GM19372 (cell line): ENCODE data around the gene ANKRD13D.
A peak's percentile ranks its signal among the peaks of the same experiment; 100 is the strongest.
"Not testable (repeated sequence)": the region's sequence is repeated elsewhere in the genome, so short reads cannot be mapped to it uniquely, and the experiment has no call there.

Experiments used
- ATAC-seq: cut with Tn5 transposase; IDR thresholded peaks from one replicate; pipeline ENCODE4 v1.9.1; 2021; ENCODE audit warnings: mild to moderate bottlenecking, low read depth, moderate library complexity; ENCODE audit not compliant: unreplicated experiment

The ANKRD13D gene

DNA sequence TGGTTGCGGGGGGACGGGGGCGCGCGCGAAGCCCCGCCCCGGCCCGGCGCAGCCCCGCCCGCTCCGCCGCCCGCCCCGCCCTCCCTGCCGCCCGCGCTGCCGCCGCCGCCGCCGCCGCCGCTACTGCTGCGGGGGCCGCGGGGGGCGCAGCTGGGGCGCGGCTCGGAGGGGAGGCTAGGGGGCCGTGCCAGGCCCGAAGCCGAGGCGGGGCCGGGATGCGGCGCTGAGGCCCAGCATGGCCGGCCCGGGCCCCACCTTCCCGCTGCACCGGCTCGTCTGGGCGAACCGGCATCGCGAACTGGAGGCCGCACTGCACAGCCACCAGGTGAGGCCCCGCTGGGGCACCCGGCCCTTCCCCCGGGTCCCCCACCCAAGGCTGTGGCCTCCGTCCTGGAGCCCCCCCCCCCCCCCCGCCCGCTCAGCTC lies at the start of gene ANKRD13D:
TSS of gene ANKRD13D (plus strand) at position 78 of the 425 bp plus-strand sequence. CDS start at position 236, 158 bp downstream.
- no peak for ATAC-seq

DNA sequence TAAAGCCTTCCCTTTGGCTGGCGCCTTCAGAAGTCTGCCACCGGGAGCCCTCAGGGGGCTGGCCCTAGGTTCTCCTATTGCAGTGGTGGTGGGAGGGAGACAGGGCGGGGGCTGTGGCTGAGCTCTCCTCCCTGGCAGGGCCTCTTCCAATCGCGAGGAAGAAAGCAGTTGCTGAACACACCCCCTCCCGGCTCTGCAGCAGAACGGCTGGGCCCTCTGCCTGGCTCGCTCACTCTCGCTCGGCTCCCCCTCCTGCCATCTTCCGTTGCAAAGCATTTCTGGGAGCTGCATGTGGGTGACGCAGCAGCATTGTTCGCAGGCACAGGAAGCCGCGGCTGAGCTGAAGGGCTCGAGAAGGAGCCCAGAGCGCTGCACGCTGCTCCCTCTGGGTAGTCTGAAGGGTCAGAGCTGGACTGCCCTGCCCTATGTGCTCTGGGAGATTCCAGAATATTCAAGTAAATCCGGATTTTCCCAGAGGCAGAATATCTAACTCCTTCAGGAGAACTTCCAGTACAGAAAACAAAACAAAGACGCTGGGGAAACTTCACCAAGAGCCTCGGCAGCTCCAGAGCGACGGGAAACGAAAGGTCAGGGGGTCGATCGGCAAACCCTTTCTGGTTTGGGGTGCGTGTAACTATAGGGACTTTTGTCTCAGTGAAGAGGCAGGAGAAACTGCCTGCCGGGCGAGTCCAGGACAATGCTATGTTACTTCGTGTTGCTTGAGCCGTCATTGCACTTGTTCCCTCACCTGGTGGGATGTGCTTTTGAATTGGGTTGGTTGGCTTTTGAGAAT lies 49.1 kb upstream of the ANKRD13D start:
- peak; percentile 93 for ATAC-seq

DNA sequence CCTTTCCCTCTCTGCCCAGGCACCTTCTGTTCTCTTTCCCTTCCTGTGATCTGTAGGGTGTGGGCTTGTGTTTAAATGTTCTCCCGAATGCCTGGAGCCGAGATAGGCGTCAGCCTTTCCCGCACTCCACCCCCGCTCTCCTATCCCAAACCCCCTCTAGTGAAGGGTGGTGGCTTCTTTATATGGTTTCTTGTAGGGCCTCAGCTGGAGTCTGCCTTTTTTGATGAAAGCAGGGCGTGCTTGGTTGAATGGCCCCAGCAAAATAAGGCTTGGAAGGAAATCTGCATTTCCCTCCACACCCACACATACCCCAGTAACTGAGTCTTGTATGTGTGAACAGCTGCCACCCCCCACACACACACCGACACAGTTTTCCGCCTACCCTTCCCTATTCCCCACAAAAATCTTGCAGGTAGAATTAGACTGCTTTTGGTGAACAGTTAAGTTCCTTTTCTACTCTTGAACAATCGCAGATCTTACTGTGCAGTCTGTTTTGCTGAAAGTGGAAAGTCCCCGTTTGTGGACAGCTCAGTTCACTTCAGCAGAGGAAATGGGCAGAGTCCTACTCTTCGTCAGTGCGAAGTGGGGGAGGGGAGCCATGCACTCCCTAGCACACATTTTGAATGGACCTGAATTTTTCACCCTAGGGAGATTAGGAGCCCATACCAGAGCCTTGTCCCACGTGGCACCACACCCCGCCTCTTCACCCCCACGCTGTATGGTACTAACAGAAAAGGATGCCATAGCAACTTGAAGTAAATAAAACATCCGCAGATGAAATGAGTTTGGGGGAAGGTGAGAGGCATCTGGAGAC lies 48.3 kb upstream of the ANKRD13D start:
- no peak for ATAC-seq

DNA sequence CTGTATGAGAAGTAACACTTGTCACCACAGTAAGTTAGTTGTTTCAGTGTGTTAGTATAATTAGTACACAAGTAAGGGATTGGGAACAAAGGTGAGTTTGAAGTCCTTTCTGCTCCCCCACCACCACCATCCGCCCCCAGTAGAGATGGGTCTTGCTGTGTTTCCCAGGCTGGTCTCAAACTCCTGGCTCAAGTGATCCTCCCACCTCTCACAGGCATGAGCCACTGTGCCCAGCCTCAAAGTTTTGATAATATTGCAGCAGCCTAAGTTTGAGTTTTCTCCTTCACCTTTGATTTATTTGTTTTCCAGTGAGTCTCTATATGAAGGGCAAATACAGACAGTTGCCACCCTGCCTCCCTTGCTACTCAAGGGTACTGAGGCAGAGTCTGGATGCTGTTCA lies 46.6 kb upstream of the ANKRD13D start:
- ATAC-seq, result no peak

DNA sequence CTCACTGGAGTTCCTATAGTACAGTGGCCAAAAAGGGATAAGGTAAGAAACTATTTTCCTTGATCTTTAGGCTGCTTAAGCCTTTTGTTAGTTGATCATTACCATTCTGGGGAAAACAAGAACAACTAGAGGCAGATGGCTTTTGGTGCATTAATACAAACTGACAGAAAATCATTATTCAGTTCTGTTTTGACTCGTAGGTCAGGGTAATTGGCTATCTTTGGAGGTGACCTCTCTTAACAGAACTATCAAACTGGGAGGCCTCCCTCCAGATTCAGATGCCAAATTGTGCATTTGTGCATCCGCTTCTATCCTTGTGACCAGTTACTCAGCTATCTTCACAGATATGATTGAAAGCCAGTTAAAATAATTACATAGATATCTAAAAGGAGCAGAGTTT lies 46.1 kb upstream of the ANKRD13D start:
- ATAC-seq, result no peak

DNA sequence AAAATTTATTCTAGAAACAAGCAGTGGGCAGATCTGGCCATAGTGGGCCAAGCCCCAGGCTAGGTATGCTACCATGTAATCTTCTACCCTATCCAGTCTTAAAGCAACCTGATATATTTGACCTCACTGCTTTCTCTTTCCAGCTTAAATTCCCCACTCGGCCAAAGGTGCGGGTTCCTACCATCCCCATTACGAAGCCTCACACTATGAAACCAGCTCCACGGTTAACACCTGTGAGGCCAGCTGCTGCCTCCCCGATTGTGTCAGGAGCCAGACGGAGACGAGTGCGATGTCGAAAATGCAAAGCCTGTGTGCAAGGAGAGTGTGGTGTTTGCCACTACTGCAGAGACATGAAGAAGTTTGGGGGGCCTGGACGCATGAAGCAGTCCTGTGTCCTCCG lies 44.1 kb upstream of the ANKRD13D start:
- ATAC-seq, result no peak

DNA sequence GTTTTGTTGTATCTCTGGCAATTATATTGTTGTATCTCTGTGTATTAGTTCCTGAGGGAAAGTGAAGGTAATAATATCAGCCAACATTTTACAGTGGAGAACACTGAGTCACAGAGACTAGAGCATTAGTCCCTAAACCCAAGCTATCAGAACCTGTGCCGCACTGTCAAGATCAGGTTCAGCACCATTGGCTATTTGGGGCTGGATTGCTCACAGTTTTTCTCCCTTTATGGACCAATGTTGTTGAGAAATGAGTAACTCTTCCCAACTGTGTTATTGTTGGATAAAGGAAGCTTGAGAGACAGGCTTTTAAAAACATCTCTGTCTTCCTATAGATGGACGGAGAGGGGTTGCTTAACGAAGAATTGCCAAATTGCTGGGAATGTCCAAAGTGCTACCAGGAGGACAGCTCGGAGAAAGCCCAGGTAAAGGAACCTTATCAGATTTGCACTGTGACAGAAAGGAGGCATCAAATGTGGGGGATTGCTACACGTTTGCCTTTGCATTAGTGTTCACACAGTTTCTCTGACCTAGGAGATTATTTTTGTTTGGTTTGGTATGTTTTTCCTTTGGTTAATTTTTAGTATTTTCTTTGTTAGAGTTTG lies 41.1 kb upstream of the ANKRD13D start:
- no peak for ATAC-seq

DNA sequence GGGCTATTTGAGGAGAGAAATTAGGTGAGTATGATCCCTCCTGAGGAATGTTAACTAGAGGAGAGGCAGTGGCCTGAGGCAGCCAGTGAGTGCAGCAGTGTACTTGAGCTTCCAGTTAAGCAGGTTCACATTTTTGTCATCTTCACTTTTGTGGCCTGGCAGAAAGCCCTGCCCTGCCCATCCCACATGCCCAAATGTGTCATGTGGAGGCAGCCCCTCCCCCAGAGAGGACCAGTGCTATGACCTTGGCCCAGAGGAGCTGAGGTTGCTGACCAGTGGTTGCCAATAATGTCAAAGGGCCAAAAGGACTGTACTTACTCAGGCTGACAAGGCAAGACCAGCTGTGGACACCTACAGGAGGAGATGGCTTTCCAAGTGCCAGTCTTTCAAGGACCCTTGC lies 40.5 kb upstream of the ANKRD13D start:
- ATAC-seq, result no peak

DNA sequence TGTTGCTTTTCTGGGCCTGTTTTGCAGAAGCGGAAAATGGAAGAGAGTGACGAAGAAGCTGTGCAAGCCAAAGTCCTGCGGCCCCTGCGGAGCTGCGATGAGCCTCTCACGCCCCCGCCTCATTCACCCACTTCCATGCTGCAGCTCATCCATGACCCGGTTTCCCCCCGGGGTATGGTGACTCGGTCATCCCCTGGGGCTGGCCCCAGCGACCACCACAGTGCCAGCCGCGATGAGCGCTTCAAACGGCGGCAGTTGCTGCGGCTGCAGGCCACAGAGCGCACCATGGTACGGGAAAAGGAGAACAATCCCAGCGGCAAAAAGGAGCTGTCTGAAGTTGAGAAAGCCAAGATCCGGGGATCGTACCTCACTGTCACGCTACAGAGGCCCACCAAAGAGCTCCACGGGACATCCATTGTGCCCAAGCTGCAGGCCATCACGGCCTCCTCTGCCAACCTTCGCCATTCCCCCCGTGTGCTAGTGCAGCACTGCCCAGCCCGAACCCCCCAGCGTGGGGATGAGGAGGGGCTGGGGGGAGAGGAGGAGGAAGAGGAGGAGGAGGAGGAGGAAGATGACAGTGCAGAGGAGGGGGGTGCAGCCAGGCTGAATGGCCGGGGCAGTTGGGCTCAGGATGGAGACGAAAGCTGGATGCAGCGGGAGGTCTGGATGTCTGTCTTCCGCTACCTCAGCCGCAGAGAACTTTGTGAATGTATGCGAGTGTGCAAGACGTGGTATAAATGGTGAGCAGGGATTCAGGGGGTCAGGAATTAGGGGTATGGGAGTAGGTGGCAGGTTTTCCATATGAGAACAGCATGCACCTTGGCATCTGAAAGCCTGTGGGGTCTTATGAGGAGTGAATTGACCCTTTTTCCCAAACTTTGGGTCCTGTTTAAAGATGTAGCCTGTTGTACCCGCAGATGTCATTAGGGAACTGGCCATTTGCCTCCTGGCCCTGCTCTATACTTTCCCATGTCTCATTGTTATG lies 38.8 kb upstream of the ANKRD13D start:
- no peak for ATAC-seq

DNA sequence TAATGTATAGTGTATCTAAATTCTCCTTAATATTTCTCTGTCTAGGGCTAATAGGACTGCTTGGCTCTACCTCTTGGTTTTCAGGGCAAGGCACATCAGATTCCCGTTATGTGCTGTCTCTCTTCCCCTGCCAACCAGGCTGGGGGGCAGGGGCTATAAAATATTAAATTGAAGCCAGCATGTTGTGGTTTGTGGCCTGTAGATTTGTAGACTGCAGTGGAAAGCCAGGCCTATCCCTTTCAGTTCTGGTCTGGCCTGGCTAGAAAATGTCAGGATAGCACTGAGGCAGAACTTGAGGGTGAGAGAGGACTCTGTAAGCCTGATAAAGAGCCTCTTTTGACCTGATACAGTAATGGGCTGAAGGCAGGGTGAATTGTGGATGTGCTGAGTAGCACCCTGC lies 37.3 kb upstream of the ANKRD13D start:
- no peak for ATAC-seq

DNA sequence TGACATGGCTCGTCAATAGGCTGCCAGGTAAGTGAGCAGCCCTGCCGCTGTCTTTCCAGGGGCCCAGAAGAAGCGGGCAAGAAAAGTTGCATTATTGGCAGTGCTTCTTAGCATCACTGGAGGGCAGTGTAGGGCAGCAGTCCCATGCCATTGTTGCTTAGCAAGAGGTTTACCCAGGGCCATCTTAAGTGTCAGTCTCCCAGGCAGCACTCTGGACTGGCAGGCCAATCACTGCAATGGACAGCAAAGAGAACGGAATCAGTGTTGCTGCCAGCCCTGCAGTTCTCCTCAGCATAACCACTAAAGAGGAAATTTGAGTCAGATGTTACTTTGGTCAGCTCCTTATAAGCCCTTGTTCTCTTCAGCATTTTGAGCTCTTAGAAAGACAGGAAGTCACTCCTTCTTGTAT lies 36.3 kb upstream of the ANKRD13D start:
- no peak for ATAC-seq

DNA sequence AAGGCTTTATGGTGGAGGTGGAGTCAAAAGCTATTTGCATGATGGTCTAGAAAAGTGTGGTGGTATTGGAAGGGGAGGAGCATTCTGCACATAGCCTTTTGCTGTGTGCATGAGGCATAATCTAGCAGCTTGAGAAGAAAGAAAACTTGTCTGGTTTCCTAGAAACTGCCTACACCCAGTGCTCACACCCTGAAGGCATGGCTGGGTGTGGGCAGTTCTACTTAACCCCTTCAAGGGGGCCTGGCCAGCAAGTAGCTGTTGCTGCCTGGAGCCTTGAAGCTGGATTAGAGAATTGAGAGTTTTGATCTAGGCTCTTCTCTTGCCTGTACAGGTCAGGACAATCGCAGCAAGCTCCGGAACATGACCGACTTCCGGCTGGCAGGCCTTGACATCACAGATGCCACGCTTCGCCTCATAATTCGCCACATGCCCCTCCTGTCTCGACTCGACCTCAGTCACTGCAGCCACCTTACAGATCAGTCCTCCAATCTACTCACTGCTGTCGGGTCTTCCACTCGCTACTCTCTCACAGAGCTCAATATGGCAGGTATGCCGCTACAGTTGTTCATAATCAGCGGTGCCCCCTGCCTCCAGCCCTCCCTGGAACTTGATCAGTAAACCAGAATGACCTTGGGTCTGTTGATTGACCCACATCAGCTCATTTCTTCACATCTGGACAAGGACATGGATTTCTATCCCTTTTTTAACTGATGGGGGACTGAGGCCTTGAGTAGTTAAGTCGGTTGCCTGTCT lies 35.1 kb upstream of the ANKRD13D start:
- no peak for ATAC-seq

DNA sequence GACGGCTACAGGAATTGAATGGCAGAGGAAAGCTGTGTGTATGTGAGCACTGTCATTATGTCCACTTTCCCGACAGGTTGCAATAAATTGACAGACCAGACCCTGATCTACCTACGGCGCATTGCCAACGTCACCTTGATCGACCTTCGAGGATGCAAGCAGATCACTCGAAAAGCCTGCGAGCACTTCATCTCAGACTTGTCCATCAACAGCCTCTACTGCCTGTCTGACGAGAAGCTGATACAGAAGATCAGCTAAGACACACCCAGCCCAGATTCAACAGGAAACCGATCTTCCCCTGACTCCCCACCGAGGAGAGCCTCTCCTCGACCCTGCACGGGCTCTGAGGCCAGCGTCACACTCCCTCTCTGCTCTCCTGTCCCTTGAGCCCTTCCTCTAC lies 34.3 kb upstream of the ANKRD13D start:
- ATAC-seq, result no peak

DNA sequence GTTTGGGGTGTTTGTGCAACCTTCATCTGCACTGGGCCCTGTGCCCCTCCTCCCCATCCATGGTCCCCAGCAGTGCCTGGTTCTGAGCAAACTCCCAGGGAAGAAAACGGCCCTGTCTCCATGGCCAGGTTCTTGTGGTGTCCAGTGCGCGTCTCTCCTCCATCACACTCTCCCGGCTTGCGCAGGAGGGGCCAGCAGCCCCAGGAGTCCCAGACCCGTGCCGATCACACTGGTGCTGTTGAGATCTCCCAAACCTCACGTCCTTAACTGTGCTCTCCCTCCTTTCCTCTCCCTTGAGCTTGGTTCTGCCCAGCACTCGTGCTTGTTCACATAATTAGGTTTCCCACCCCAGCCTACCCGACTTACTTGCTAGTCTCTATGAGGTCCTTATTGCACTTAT lies 33.8 kb upstream of the ANKRD13D start:
- ATAC-seq, result no peak

DNA sequence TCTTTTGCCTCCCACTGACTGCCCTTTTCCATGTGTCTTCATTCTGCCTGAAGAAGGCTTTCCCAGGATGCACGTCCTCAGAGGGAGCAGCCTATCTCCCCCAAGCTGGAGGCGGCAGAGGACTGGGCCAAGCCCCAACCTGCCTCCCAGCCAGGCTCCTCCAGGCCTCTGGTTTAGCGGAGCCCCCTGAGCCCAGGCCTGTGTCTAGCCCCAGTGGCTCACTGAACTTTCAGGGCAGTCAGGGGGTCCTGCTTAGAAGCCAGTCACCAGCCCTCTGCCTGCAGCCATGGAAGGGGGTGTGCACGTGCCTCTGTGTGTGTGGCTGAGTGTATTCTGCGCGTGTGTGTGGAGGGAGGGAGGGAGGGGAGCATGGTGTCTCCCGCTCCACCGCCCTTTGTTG lies 33.2 kb upstream of the ANKRD13D start:
- ATAC-seq, result no peak

DNA sequence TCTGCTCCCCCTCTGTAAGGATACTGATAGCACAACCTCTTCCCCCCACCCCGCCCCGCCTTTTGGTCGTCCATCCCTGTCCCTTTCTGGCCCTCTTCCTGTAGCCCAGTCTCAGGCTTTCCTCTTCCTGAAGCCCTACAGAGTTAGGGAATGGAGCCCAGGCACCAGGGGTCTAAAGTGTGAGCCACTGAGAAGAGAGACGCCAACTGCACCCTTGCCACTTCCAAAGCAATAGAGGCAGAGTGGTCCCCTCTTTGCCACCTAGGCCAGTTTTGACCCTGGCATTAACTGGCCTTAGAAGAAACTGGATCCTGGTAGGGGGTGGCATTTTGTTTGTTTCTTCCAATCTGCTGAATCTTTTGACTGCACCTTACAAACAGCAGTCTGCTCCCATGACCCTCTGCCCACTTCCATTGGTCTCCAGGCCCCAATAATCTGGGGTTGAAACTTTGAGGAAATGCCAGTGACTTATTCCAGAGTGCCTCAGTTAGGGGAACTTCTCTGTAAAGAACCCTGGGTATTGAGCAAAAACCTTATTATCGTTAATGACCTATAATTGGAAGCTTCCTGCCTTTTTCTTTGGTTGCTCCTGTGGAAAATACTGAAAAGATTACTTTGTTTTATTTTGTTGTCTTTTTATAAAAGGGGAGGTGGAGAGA lies 32.5 kb upstream of the ANKRD13D start:
- no peak for ATAC-seq

DNA sequence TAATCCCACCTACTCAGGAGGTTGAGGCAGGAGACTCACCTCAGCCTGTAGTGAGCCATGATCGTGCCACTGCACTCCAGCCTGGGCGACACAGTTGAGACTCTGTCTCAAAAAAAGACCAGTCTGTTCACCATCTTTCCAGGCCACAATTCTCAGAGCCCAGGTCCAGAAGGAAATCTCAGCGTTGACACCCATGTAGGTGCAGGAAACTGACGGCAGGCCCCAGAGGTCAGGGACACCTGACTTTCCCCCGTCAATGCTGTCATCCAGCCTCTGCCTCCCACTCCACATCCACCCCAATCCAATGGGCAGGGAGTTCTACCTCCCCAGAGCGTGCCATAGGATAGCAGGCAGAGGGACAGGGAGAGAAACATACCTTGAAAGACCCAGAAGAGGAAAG lies 28.7 kb upstream of the ANKRD13D start:
- no peak for ATAC-seq

DNA sequence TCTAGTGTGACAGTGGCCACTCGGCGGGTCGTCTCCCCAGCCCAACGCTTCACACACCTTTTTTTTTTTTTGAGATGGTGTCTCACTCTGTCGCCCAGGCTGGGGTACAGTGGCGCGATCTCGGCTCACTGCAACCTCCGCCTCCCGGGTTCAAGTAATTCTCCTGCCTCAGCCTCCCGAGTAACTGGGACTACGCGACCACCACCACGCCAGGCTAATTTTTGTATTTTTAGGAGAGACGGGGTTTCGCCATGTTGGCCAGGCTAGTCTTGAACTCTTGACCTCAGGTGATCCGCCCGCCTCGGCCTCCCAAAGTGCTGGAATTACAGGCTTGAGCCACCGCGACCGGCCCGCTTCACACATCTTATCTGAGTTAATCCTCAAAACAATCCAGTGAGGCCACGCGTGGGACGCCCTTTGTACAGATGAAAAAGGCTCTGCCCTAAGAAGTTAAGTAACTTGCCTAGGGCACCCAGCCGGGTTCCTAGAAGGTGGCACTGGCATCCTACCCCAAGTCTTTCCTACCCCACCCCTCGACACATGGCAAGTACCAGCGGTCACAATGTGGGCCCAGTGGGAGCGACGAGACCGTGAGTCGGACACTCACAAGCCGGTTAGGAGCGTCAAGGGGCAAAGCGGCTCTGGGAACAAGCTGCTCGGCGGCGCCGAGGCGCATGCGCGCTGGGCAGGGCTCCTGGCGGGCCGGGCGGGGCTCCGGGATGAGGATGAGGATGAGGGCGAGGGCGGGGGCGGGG lies 28.0 kb upstream of the ANKRD13D start:
- ATAC-seq, result not testable (repeated sequence)
